ENCODE results near the gene GNA12.

GNA12 gene

DNA sequence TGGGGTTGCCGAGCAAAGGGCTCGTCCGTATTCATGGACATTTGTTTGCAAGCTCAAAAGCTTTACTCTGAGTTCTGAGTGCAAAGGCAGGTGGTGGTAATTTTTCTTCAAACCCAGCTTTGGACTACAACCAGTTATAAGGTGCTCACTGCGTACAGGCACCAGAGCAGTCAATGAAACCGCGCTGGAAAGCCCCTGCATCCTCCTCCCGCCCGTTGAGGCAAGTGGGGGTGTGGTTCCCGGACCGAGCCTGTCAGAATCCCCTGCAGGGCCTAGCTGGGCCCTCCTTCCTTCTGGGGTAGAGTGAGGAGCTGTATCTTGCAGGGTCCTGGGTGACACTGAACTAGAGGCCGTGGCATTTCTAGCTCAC is 133.8 kb downstream of the GNA12 start:
- FAIRE-seq (no peak), DNase-seq (ENCODE audit: insufficient read length, low spot score) (no peak)
- TF ChIP-seq, protein P1, sequence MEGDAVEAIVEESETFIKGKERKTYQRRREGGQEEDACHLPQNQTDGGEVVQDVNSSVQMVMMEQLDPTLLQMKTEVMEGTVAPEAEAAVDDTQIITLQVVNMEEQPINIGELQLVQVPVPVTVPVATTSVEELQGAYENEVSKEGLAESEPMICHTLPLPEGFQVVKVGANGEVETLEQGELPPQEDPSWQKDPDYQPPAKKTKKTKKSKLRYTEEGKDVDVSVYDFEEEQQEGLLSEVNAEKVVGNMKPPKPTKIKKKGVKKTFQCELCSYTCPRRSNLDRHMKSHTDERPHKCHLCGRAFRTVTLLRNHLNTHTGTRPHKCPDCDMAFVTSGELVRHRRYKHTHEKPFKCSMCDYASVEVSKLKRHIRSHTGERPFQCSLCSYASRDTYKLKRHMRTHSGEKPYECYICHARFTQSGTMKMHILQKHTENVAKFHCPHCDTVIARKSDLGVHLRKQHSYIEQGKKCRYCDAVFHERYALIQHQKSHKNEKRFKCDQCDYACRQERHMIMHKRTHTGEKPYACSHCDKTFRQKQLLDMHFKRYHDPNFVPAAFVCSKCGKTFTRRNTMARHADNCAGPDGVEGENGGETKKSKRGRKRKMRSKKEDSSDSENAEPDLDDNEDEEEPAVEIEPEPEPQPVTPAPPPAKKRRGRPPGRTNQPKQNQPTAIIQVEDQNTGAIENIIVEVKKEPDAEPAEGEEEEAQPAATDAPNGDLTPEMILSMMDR (IDR thresholded peaks at IDR 0.05; ENCODE audit: insufficient read depth, missing control alignments): no peak

DNA sequence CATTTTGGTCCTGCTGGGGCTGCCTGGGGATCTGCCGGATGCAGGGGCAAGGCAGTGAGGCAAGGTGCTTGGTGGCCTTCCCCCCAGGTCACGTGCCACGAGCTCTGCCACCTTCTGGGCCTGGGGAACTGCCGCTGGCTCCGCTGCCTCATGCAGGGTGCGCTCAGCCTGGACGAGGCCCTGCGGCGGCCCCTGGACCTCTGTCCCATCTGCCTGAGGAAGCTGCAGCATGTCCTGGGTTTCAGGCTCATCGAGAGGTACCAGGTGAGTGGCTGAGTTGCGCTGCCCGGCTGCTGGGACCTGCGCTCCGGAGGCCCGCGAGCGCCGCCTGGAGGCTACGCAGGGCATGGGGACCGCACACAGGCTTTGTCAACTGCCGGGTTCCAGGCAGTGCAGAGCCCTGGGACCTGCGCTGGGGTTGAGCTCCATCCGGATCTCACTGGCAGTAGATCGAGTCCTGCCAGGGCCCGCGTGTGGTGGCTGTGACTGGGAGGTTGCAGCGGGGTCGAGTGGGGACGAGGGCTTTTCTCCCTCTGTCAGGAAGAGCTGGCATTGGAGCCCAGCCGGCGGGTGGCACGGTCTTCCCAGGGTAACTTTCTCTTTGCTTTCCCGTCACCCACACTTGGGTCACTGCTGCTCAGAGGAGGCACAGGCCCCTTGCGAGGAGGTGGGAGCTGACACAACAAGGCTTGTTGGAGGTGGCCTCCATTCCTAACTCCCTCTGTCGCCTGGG is 134.4 kb downstream of the GNA12 start:
- DNase-seq (ENCODE audit: insufficient read length, low spot score) (peak; percentile 94), FAIRE-seq (no peak)
- TF ChIP-seq, protein P1 (IDR thresholded peaks at IDR 0.05; ENCODE audit: insufficient read depth, missing control alignments): peak; percentile 83

DNA sequence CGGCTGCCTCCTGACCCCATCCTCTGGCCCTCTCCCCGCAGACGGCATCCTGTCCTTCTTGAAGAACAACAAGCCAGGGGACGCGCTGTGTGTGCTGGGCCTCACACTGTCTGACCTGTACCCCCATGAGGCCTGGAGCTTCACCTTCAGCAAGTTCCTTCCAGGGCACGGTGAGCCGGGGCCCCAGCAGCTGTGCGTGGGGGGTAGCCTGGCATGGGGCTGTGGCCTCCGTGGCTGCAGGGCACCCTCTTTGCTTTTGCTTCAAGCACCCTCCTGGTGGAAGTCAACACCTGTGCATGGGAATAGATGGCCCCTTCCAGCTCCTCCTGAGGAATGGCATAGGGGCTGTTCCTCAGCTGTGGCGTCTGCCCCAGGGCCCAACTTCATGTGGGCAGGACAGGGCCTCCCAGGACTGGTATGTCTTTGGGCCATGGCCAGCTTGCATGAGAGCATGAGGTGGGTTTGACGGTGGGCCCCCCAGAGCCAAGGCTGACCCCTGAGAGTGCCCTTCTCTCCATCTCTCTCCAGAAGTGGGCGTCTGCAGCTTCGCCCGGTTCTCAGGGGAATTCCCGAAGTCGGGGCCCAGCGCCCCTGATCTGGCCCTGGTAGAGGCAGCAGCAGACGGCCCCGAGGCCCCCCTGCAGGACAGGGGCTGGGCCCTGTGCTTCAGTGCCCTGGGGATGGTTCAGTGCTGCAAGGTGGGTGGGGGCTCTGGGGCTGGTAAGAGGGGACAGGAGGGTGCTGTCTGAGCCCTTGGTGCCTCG is 135.4 kb downstream of the GNA12 start:
- FAIRE-seq (no peak), DNase-seq (ENCODE audit: insufficient read length, low spot score) (no peak)
- TF ChIP-seq, protein P1 (IDR thresholded peaks at IDR 0.05; ENCODE audit: insufficient read depth, missing control alignments): no peak

DNA sequence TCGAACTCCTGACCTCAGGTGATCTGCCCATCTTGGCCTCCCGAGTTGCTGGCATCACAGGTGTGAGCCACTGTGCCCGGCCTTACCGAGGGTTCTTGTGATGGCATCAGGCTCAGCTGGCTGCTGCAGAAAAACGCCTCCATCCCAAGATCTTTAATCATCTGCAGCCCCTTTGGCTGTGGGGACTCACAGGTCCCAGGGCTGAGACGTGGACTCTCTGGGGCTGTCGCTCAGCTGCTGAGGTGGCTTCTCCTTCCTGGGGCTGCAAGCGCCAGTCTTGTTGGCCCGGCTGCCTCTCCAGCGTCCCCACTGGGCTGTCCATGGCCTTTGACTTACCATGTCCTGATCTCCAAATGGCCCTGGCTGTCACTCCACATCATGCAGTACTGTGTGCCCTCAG is 136.1 kb downstream of the GNA12 start:
- DNase-seq (ENCODE audit: insufficient read length, low spot score): no peak
- TF ChIP-seq, protein P1 (IDR thresholded peaks at IDR 0.05; ENCODE audit: insufficient read depth, missing control alignments): no peak
- no peak for FAIRE-seq

DNA sequence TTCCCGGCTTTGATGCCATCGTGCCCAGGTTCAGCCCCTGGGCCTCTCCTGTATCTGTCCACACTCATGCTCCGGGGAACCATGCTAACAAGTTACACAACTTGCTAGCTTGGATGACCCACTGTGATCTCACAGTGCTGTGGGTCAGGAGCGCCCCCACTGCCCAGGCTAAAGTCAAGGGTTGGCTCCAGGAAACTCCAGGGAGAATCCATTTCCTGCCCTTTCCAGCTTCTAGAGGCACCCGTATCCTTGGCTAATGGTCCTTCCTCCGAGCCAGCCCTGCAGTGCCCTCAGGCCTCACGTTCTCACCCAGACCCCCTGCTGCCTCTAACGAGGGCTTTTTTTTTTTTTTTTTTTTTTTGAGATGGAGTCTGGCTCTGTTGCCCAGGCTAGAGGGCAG is 136.6 kb downstream of the GNA12 start:
- DNase-seq (ENCODE audit: insufficient read length, low spot score): no peak
- TF ChIP-seq, protein P1 (IDR thresholded peaks at IDR 0.05; ENCODE audit: insufficient read depth, missing control alignments): no peak
- no peak for FAIRE-seq

DNA sequence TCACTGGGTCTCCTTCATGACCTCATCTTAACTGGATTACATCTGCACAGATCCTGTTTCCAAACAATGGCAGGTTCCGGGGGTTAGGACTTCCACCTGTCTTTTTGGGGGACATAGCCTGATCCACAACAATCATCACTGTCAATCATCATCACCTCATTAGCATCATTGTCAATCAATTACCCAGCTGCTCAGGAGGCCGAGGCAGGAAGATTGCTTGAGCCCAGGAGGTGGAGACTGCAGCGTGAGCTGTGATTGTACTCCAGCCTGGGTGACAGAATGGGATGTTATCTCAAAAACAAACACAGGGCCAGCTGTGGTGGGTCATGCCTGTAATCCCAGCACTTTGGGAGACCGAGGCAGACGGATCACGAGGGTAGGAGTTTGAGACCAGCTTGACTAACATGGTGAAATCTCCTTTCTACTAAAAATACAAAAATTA is 137.4 kb downstream of the GNA12 start:
- TF ChIP-seq, protein P1 (IDR thresholded peaks at IDR 0.05; ENCODE audit: insufficient read depth, missing control alignments): no peak
- no peak for DNase-seq (ENCODE audit: insufficient read length, low spot score)
- no peak for FAIRE-seq

Data from D721Med (cell line).